HFF-Myc (cell line): ENCODE results near the gene EXOC6B.

Experiments used
- DNase-seq: peaks from one replicate; pipeline ENCODE4 v3.0.0-alpha.2; 2011; ENCODE audit warnings: low read depth; ENCODE audit errors: extremely low read depth
- H3K4me3 ChIP-seq: replicated peaks from 2 replicates; pipeline ENCODE4 v1.5.1; 2011; ENCODE audit warnings: low read depth, mild to moderate bottlenecking, control low read depth, low read length
- TF ChIP-seq, protein P1 (sequence below): IDR thresholded peaks from 2 replicates; pipeline ENCODE4 v1.5.1; 2012; ENCODE audit warnings: mild to moderate bottlenecking, low read depth, low read length, control low read depth; ENCODE audit errors: missing control alignments

EXOC6B gene

GRCh38 chr2:72718876-72719275 is 107.0 kb downstream of the EXOC6B start:
- no peak for DNase-seq
- TF ChIP-seq, protein P1, sequence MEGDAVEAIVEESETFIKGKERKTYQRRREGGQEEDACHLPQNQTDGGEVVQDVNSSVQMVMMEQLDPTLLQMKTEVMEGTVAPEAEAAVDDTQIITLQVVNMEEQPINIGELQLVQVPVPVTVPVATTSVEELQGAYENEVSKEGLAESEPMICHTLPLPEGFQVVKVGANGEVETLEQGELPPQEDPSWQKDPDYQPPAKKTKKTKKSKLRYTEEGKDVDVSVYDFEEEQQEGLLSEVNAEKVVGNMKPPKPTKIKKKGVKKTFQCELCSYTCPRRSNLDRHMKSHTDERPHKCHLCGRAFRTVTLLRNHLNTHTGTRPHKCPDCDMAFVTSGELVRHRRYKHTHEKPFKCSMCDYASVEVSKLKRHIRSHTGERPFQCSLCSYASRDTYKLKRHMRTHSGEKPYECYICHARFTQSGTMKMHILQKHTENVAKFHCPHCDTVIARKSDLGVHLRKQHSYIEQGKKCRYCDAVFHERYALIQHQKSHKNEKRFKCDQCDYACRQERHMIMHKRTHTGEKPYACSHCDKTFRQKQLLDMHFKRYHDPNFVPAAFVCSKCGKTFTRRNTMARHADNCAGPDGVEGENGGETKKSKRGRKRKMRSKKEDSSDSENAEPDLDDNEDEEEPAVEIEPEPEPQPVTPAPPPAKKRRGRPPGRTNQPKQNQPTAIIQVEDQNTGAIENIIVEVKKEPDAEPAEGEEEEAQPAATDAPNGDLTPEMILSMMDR, result no peak
- no peak overlapping the region for H3K4me3 ChIP-seq

- no peak overlapping the region for H3K4me3 ChIP-seq
- no peak for DNase-seq
- TF ChIP-seq, protein P1, result no peak
Measured at GRCh38 chr2:72716601-72717000, 109.2 kb downstream of the EXOC6B start.

GRCh38 chr2:72713857-72714256 is 112.0 kb downstream of the EXOC6B start:
- no peak for DNase-seq
- H3K4me3 ChIP-seq, result no peak overlapping the region
- TF ChIP-seq, protein P1, result no peak

GRCh38 chr2:72712977-72713376 is 112.9 kb downstream of the EXOC6B start:
- TF ChIP-seq, protein P1, result no peak
- DNase-seq, result no peak
- H3K4me3 ChIP-seq, result no peak overlapping the region

DNA sequence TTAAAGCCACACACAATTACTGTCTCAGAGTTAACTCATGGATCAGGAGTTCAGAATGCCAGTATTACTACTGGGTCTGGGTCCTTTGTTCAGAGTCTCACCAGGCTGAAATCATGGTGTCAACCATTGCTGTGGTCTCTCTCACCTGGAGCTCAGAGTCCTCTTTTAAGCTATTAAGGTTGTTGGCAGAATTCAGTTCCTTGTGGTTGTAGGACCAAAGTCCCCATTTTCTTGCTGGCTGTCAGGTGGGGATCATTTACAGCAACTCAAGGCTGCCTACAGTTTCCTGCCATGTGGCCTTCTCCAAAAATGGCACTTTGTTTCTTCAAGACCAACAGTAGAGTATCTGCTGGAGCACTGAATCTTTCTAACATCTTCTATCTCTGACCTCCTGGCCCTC is 113.5 kb downstream of the EXOC6B start:
- no peak for DNase-seq
- TF ChIP-seq, protein P1, result no peak
- H3K4me3 ChIP-seq, result no peak overlapping the region

GRCh38 chr2:72710418-72711152 is 115.2 kb downstream of the EXOC6B start:
- no peak overlapping the region for H3K4me3 ChIP-seq
- TF ChIP-seq, protein P1, result no peak
- DNase-seq, result no peak

DNA sequence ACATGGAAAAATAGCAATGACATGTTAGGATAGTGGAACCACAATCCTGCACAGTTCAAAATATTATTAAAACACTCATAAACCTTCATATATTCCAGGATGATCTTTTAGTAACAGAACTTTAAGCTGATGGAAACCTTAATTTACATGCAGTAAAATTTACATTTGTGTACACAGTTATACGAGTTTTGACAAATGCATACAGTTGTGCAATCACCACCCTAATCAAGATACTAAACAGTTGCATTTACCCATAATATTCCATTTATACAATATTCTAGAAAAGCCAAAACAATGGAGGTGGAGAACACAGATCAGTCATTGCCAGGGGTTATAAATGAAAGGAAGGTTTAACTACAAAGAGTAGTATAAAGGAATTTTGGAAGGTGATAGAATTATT is 117.6 kb downstream of the EXOC6B start:
- TF ChIP-seq, protein P1, result no peak
- no peak overlapping the region for H3K4me3 ChIP-seq
- no peak for DNase-seq
